ENCODE results near the gene KIF15. TPM values are rescaled to one million over a fixed set of nuclear protein-coding genes. Genes with fewer than 3 reads are reported as not detected.

Gene KIF15
- total RNA-seq, 1 experiment from 2014 or later: 21.9 TPM

GRCh38 chr3:44827196-44827595, 65.6 kb downstream of the KIF15 start:
- no peaks in the 10 kb centered on the region for H3K9me3 ChIP-seq (ENCODE audit: low read depth, low read length, poor library complexity, severe bottlenecking)
- ChIA-PET CTCF (no interaction called here), POLR2A (ENCODE audit: low non-redundant PET) (no interaction called here)
- no TSS peak for BruUV-seq (replicated peaks)
- H3K4me3 ChIP-seq (ENCODE audit: low read depth, low read length, poor library complexity, severe bottlenecking): no peak overlapping the region
- TF ChIP-seq CTCF (conservative IDR thresholded peaks at IDR 0.05; ENCODE audit: low read depth, low read length): no peak
- no peak for TF ChIP-seq EZH2 (IDR thresholded peaks at IDR 0.05; ENCODE audit: borderline replicate concordance, low read depth, low read length, poor library complexity, severe bottlenecking)
- intact Hi-C loops (cut with micrococcal nuclease; ENCODE audit: unreplicated experiment): no loop called here
- H3K27ac ChIP-seq (ENCODE audit: low read depth, low read length, poor library complexity, severe bottlenecking): no peak overlapping the region
- no peaks in the 10 kb centered on the region for H3K4me1 ChIP-seq (ENCODE audit: insufficient read depth, low read length, poor library complexity, severe bottlenecking)
- DNase-seq (ENCODE audit: low spot score): no peak
- peaks cover 40% of the 10 kb centered on the region for H3K36me3 ChIP-seq (ENCODE audit: insufficient read depth, low read length, poor library complexity, severe bottlenecking)
- no peaks in the 10 kb centered on the region for H3K27me3 ChIP-seq (replicated peaks; ENCODE audit: insufficient read depth, low read depth, low read length, poor library complexity)

- POLR2A ChIA-PET (ENCODE audit: low non-redundant PET): no interaction called here
Measured at GRCh38 chr3:44831232-44831631, 69.6 kb downstream of the KIF15 start.

DNA sequence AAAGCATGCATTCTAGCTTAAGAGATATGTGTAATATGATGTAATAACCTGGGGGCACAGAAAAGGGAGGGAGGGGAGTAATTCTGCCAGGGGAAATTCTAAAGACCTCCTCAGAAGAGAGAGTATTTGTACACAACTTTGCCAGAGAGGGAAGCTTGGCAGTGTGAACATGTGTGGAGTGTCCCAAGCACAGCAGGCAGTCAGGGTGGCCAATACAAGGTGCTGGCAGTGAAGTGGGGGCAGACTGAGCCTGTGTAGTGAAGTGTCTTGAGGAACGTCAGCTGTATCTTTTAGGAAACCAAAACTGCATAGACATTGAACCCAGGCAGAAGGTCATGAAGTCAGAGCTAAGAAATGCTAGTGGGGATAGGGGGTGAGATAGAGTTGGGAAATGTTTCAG, 70.4 kb downstream of the KIF15 start:
- intact Hi-C loops (cut with micrococcal nuclease; ENCODE audit: unreplicated experiment): no loop called here
- Histone ChIP-seq H3K27me3 (replicated peaks; ENCODE audit: insufficient read depth, low read depth, low read length, poor library complexity) (no peaks in the 10 kb centered on the region), H3K4me3 (ENCODE audit: low read depth, low read length, poor library complexity, severe bottlenecking) (no peak overlapping the region), H3K9me3 (ENCODE audit: low read depth, low read length, poor library complexity, severe bottlenecking) (no peaks in the 10 kb centered on the region), H3K36me3 (ENCODE audit: insufficient read depth, low read length, poor library complexity, severe bottlenecking) (peaks cover 29% of the 10 kb centered on the region), H3K27ac (ENCODE audit: low read depth, low read length, poor library complexity, severe bottlenecking) (no peak overlapping the region), H3K4me1 (ENCODE audit: insufficient read depth, low read length, poor library complexity, severe bottlenecking) (no peaks in the 10 kb centered on the region)
- TF ChIP-seq CTCF (conservative IDR thresholded peaks at IDR 0.05; ENCODE audit: low read depth, low read length) (no peak), EZH2 (IDR thresholded peaks at IDR 0.05; ENCODE audit: borderline replicate concordance, low read depth, low read length, poor library complexity, severe bottlenecking) (no peak)
- DNase-seq (ENCODE audit: low spot score): no peak
- POLR2A ChIA-PET (ENCODE audit: low non-redundant PET): no interaction called here
- no TSS peak for BruUV-seq (replicated peaks)
- CTCF ChIA-PET: no interaction called here

More at GRCh38 chr3:44831232-44831631, 69.6 kb downstream of the KIF15 start:
- H3K27ac ChIP-seq (ENCODE audit: low read depth, low read length, poor library complexity, severe bottlenecking): no peak overlapping the region
- no peaks in the 10 kb centered on the region for H3K4me1 ChIP-seq (ENCODE audit: insufficient read depth, low read length, poor library complexity, severe bottlenecking)
- H3K9me3 ChIP-seq (ENCODE audit: low read depth, low read length, poor library complexity, severe bottlenecking): no peaks in the 10 kb centered on the region
- H3K36me3 ChIP-seq (ENCODE audit: insufficient read depth, low read length, poor library complexity, severe bottlenecking): peaks cover 30% of the 10 kb centered on the region
- BruUV-seq (replicated peaks): no TSS peak
- intact Hi-C loops (cut with micrococcal nuclease; ENCODE audit: unreplicated experiment): no loop called here
- CTCF ChIA-PET: no interaction called here
- no peaks in the 10 kb centered on the region for H3K27me3 ChIP-seq (replicated peaks; ENCODE audit: insufficient read depth, low read depth, low read length, poor library complexity)
- TF ChIP-seq CTCF (conservative IDR thresholded peaks at IDR 0.05; ENCODE audit: low read depth, low read length) (no peak), EZH2 (IDR thresholded peaks at IDR 0.05; ENCODE audit: borderline replicate concordance, low read depth, low read length, poor library complexity, severe bottlenecking) (no peak)
- no peak for DNase-seq (ENCODE audit: low spot score)
- H3K4me3 ChIP-seq (ENCODE audit: low read depth, low read length, poor library complexity, severe bottlenecking): no peak overlapping the region

Measured in A673 (cell line).